Natural killer cell (primary cell): ENCODE measurements around the gene ADAP1. TPM values are rescaled to one million over a fixed set of nuclear protein-coding genes. Genes with fewer than 3 reads are reported as not detected.

Experiments used
- ATAC-seq, 3 donors: fragments of 150-1000 bp in 2 of 3; fragments of 200-7000 bp in 1 of 3; cut with Tn5 transposase; 1 replicate in 1 of 3; 2 replicates in 2 of 3; pipeline ENCODE4 v1.10.0; 2021; ENCODE audit warnings: mild to moderate bottlenecking in 2 of 3, moderate library complexity in 2 of 3
- DNase-seq, 2 donors: peaks; one replicate each; pipeline versions ENCODE4 v3.0.0 to v3.0.0-alpha.2; 2013 to 2021; ENCODE audit warnings: mixed read lengths in 1 of 2
- H3K27ac ChIP-seq: one replicate; pipeline ENCODE4 v1.5.1; 2013; ENCODE audit warnings: mild to moderate bottlenecking, low read length
- H3K27me3 ChIP-seq: one replicate; pipeline ENCODE4 v1.6.1; 2013; ENCODE audit warnings: low read length; ENCODE audit not compliant: control insufficient read depth, insufficient read depth
- H3K36me3 ChIP-seq: one replicate; pipeline ENCODE4 v1.6.1; 2013; ENCODE audit warnings: low read length; ENCODE audit not compliant: control insufficient read depth, insufficient read depth
- H3K4me1 ChIP-seq: one replicate; pipeline ENCODE4 v1.6.1; 2013; ENCODE audit warnings: low read length; ENCODE audit not compliant: control insufficient read depth, insufficient read depth
- H3K4me3 ChIP-seq: one replicate; pipeline ENCODE4 v1.5.1; 2013; ENCODE audit warnings: low read length
- H3K9me3 ChIP-seq: one replicate; pipeline ENCODE4 v1.6.1; 2013; ENCODE audit warnings: low read length; ENCODE audit not compliant: control insufficient read depth, insufficient read depth
- H3K27ac Mint-ChIP-seq, 2 donors: one replicate each; pipeline ENCODE4 v1.8.0; 2022; ENCODE audit warnings: mild to moderate bottlenecking in 2 of 2, mixed read lengths in 2 of 2, moderate library complexity in 1 of 2
- H3K27me3 Mint-ChIP-seq, 2 donors: one replicate each; pipeline ENCODE4 v1.8.0; 2022; ENCODE audit warnings: low read depth in 2 of 2, mixed read lengths in 2 of 2
- H3K36me3 Mint-ChIP-seq: one replicate; pipeline ENCODE4 v1.8.0; 2022; ENCODE audit warnings: mixed read lengths
- H3K4me1 Mint-ChIP-seq, 2 donors: one replicate each; pipeline ENCODE4 v1.8.0; 2022; ENCODE audit warnings: mixed read lengths in 2 of 2
- H3K4me3 Mint-ChIP-seq: one replicate; pipeline ENCODE4 v1.8.0; 2022; ENCODE audit warnings: mild to moderate bottlenecking, moderate library complexity, mixed read lengths
- H3K9me3 Mint-ChIP-seq, 2 donors: one replicate each; pipeline ENCODE4 v1.8.0; 2022; ENCODE audit warnings: mixed read lengths in 2 of 2
- WGBS: methylation state at CpG from one replicate; pipeline ENCODE4 v1.1.7; 2013; ENCODE audit warnings: missing lambda C conversion rate; ENCODE audit not compliant: insufficient coverage; 5-methylcytosine and 5-hydroxymethylcytosine counted together
- intact Hi-C: fragments of 100-400 bp; cut with micrococcal nuclease; formaldehyde crosslinking; loops from one replicate; pipeline ENCODE4 v1.14.2; 2022
- total RNA-seq, 4 donors: library from RNA; stranded (reverse); fragments of 120-200 nt in 1 of 4; gene quantifications; one replicate each; pipeline versions ENCODE4 v1.2.3 to v1.2.4, GENCODE V29; 2013 to 2022
- TF ChIP-seq, protein P1 (sequence below): fragments of 200-600 bp; IDR thresholded peaks from one replicate; pipeline ENCODE4 v1.8.0; 2022; ENCODE audit warnings: antibody characterized with exemption

ADAP1 gene
- total RNA-seq, 3 donors from 2014 or later (not counting 1 experiment from before 2014, with no cell fraction given) = 87.2 to 117 (median 89.2) TPM

DNA sequence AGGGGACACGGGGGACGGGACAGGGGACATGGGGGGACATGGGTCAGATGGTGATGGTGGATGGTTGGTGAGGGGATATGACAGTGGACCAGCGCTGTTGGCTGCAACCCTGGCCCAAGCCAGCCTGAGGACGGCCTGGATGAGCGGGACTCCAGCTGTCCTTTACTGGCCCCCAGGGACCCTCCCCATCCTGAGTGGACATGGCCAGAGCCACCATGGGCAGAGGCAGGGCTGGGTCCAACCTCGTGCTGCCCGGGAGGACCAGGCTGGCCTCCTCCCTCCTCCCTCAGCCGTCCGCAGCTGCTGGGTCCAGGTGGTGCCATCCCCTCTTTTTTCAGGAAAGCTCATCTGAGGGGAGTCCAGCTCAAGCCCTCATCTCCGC lies 47.7 kb downstream of the ADAP1 start:
- Mint-ChIP-seq H3K27ac (peak overlapping the region in 1 of 2 donors; percentile 64), H3K4me1 (peaks cover 8 to 47% of the 10 kb centered on the region in 2 donors), H3K36me3 (no peaks in the 10 kb centered on the region), H3K27me3 (no peaks in the 10 kb centered on the region), H3K4me3 (no peak overlapping the region), H3K9me3 (no peaks in the 10 kb centered on the region)
- Histone ChIP-seq H3K36me3 (no peaks in the 10 kb centered on the region), H3K4me1 (peaks cover 31% of the 10 kb centered on the region), H3K27me3 (no peaks in the 10 kb centered on the region), H3K27ac (no peak overlapping the region), H3K9me3 (no peaks in the 10 kb centered on the region), H3K4me3 (no peak overlapping the region)
- TF ChIP-seq, protein P1, sequence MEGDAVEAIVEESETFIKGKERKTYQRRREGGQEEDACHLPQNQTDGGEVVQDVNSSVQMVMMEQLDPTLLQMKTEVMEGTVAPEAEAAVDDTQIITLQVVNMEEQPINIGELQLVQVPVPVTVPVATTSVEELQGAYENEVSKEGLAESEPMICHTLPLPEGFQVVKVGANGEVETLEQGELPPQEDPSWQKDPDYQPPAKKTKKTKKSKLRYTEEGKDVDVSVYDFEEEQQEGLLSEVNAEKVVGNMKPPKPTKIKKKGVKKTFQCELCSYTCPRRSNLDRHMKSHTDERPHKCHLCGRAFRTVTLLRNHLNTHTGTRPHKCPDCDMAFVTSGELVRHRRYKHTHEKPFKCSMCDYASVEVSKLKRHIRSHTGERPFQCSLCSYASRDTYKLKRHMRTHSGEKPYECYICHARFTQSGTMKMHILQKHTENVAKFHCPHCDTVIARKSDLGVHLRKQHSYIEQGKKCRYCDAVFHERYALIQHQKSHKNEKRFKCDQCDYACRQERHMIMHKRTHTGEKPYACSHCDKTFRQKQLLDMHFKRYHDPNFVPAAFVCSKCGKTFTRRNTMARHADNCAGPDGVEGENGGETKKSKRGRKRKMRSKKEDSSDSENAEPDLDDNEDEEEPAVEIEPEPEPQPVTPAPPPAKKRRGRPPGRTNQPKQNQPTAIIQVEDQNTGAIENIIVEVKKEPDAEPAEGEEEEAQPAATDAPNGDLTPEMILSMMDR = no peak
- ATAC-seq (peak; percentile 2 to 39 (median 35)), DNase-seq (no peak)
- intact Hi-C loops = loop anchor here (5.0 kb wide), 1 partner anchor 1616 kb away; no protein-coding TSS in a partner anchor
- 91% methylated on average over 8 of the region's 10 CpGs for WGBS

DNA sequence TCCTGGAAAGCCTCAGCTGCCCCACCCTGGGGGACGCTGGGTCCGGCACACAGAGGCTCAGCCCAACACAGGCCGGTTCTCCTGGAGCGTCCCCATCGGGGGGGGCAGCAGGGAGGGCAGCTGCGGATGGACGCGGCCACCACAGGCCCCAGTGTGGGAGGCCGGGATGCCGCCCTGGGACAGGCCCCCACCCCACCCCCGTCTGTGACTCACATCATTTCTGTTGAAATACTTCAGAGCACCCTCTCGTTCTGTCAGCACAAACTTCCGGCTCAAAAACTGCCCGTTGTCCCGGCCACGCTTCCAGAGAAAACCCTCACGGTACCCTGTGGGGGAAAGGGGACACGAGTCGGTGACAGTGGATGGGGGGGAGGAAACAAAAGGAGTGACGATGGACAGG lies 49.6 kb downstream of the ADAP1 start:
- WGBS = 89% methylated on average over 20 of the region's 20 CpGs
- no peaks in the 10 kb centered on the region for H3K9me3 Mint-ChIP-seq
- no peak overlapping the region for H3K27ac Mint-ChIP-seq
- Histone ChIP-seq H3K27me3 (no peaks in the 10 kb centered on the region), H3K9me3 (no peaks in the 10 kb centered on the region), H3K4me3 (no peak overlapping the region), H3K36me3 (peaks cover 4% of the 10 kb centered on the region), H3K27ac (no peak overlapping the region), H3K4me1 (peaks cover 21% of the 10 kb centered on the region)
- ATAC-seq (no peak), DNase-seq (no peak)
- no peaks in the 10 kb centered on the region for H3K36me3 Mint-ChIP-seq
- peaks cover 2 to 32% of the 10 kb centered on the region in 2 donors for H3K4me1 Mint-ChIP-seq
- no peaks in the 10 kb centered on the region for H3K27me3 Mint-ChIP-seq
- intact Hi-C loops = loop anchor here (5.0 kb wide), 1 partner anchor 1617 kb away; no protein-coding TSS in a partner anchor
- TF ChIP-seq, protein P1 = no peak
- H3K4me3 Mint-ChIP-seq = no peak overlapping the region

DNA sequence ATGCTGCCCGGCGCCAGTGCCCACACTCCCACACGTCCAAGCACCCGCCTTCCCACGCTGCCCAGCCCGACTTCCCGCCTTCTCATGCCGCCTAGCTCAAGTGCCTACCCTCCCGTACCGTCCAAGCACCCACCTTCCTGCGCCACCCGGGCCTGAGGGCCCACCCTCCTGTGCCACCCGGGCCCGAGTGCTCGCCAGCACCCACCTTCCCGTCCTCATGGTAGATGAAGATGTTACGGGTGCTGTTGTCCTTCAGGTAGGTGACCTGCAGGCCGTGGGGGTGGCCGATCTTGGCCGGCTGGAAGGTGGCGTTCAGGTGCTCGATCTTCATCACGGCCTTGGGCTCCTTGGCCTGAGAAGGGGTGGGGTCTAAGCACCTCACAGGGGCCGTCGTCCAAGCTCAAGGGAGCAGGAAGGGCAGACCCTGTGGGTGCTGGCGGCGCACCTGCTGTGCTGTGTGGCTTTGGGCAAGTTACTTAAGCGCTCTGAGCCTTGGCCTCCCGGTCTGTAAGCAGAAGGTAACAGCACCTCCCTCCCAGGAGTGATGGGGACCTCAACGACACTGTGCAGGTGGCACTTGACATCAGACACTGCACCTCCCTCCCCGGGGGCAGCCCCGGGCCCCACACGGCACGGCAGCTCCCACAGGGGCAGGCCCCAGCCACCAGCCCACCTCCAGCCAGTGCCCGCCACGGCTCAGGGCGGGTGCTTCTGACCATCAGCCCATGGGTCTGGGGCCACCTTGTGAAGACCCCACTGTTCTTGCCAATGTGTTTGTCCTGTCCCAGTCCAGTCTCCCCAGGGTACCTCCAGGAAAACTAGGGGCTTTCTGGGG lies 50.3 kb downstream of the ADAP1 start:
- Histone ChIP-seq H3K27me3 (no peaks in the 10 kb centered on the region), H3K27ac (no peak overlapping the region), H3K9me3 (no peaks in the 10 kb centered on the region), H3K4me3 (no peak overlapping the region), H3K36me3 (peaks cover 11% of the 10 kb centered on the region), H3K4me1 (peaks cover 15% of the 10 kb centered on the region)
- DNase-seq (no peak), ATAC-seq (no peak)
- H3K4me1 Mint-ChIP-seq = peaks cover 0 to 27% of the 10 kb centered on the region in 2 donors
- H3K9me3 Mint-ChIP-seq = no peaks in the 10 kb centered on the region
- H3K4me3 Mint-ChIP-seq = no peak overlapping the region
- intact Hi-C loops = no loop called here
- TF ChIP-seq, protein P1 = no peak
- H3K27ac Mint-ChIP-seq = no peak overlapping the region
- H3K36me3 Mint-ChIP-seq = no peaks in the 10 kb centered on the region
- WGBS = 92% methylated on average over 37 of the region's 37 CpGs
- no peaks in the 10 kb centered on the region for H3K27me3 Mint-ChIP-seq
